IMR-90 (cell line): ENCODE measurements around the gene NEAT1.

Experiments
- CEBPB ChIP-seq: IDR thresholded peaks from 2 replicates; pipeline ENCODE4 v1.6.1; 2012; ENCODE audit warnings: low read depth, low read length, improper control_type of control experiment
- FOS ChIP-seq: fragments of 150-350 bp; IDR thresholded peaks from 2 replicates; pipeline ENCODE4 v1.6.1; 2016; ENCODE audit warnings: low read depth, low read length
- MAFK ChIP-seq: IDR thresholded peaks from 2 replicates; pipeline ENCODE4 v1.6.1; 2012; ENCODE audit warnings: low read depth, low read length, improper control_type of control experiment
- MXI1 ChIP-seq: IDR thresholded peaks from 2 replicates; pipeline ENCODE4 v1.6.1; 2012; ENCODE audit warnings: low read depth, mild to moderate bottlenecking, low read length, moderate library complexity, borderline replicate concordance
- NFE2L2 ChIP-seq: fragments of 150-350 bp; IDR thresholded peaks from 2 replicates; pipeline ENCODE4 v1.6.1; 2016; ENCODE audit warnings: low read depth, mild to moderate bottlenecking, low read length
- POLR2A ChIP-seq: IDR thresholded peaks from 2 replicates; pipeline ENCODE4 v1.6.1; 2012; ENCODE audit warnings: mild to moderate bottlenecking, low read depth, low read length
- RAD21 ChIP-seq: IDR thresholded peaks from 2 replicates; pipeline ENCODE4 v1.6.1; 2012; ENCODE audit warnings: low read length, improper control_type of control experiment
- RCOR1 ChIP-seq: IDR thresholded peaks from 2 replicates; pipeline ENCODE4 v1.6.1; 2012; ENCODE audit warnings: mild to moderate bottlenecking, low read length, improper control_type of control experiment; ENCODE audit not compliant: insufficient replicate concordance
- RFX5 ChIP-seq: IDR thresholded peaks from 2 replicates; pipeline ENCODE4 v1.8.0; 2012; ENCODE audit warnings: low read depth, mild to moderate bottlenecking, low read length, moderate library complexity
- SMC3 ChIP-seq: fragments of 150-350 bp; IDR thresholded peaks from 2 replicates; pipeline ENCODE4 v1.6.1; 2016; ENCODE audit warnings: low read depth, mild to moderate bottlenecking, antibody characterized with exemption, low read length, moderate library complexity
- TF ChIP-seq, protein P1 (sequence below): conservative IDR thresholded peaks from 2 replicates; pipeline ENCODE4 v1.5.1; 2012; ENCODE audit warnings: mild to moderate bottlenecking, low read depth, low read length, improper control_type of control experiment
- TF ChIP-seq, protein P2 (sequence below): fragments of 150-350 bp; IDR thresholded peaks from 2 replicates; pipeline ENCODE4 v1.6.1; 2016; ENCODE audit warnings: low read depth, mild to moderate bottlenecking, low read length, moderate library complexity, borderline replicate concordance

DNA sequence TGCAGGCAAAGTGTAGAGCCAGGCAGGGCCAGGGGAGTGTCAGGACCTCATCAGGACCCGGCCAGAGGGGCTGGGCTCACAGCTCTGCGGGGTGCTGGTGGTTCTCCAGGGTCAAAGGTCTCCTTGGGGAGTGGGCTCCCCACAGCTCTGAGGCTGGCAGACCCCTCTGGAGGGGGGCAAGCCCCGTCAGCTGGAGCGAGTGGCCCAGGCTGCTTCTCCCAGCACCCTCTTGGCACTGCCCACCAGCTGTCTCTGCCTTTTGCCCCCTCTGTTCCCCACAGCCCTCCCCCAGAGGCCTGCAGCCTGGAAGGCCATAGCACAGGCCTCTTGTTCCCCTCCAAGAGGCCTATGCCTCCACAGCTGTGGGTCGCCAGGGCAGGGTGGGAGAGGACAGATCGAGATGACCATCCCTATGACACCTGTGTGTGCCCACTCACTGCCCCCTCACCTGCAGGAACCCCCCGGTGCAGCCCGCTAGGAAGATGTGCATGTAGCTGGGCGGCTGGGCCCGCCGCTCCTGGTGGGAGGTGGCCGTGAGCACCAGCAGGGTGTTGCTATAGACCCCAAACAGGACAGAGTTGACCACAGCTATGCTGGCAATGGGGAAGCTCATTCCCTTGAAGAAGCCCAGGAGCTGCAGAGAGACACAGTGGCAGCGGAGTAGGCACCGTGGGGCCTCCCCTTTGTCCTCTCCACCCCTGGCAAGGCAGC is 43.5 kb upstream of the NEAT1 start:
- TF ChIP-seq, protein P1, sequence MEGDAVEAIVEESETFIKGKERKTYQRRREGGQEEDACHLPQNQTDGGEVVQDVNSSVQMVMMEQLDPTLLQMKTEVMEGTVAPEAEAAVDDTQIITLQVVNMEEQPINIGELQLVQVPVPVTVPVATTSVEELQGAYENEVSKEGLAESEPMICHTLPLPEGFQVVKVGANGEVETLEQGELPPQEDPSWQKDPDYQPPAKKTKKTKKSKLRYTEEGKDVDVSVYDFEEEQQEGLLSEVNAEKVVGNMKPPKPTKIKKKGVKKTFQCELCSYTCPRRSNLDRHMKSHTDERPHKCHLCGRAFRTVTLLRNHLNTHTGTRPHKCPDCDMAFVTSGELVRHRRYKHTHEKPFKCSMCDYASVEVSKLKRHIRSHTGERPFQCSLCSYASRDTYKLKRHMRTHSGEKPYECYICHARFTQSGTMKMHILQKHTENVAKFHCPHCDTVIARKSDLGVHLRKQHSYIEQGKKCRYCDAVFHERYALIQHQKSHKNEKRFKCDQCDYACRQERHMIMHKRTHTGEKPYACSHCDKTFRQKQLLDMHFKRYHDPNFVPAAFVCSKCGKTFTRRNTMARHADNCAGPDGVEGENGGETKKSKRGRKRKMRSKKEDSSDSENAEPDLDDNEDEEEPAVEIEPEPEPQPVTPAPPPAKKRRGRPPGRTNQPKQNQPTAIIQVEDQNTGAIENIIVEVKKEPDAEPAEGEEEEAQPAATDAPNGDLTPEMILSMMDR, result no peak
- TF ChIP-seq NFE2L2 (no peak), RFX5 (no peak), RAD21 (no peak), POLR2A (no peak), FOS (no peak), CEBPB (no peak), RCOR1 (no peak), MAFK (no peak), MXI1 (no peak), SMC3 (no peak)
- TF ChIP-seq, protein P2, sequence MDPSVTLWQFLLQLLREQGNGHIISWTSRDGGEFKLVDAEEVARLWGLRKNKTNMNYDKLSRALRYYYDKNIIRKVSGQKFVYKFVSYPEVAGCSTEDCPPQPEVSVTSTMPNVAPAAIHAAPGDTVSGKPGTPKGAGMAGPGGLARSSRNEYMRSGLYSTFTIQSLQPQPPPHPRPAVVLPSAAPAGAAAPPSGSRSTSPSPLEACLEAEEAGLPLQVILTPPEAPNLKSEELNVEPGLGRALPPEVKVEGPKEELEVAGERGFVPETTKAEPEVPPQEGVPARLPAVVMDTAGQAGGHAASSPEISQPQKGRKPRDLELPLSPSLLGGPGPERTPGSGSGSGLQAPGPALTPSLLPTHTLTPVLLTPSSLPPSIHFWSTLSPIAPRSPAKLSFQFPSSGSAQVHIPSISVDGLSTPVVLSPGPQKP, result no peak
